IMR-90 (cell line): ENCODE data around the gene MAP4. TPM values are rescaled to one million over a fixed set of nuclear protein-coding genes. Genes with fewer than 3 reads are reported as not detected.

Experiments used
- ATAC-seq: fragments of 200-7000 bp; cut with Tn5 transposase; 2 replicates; pipeline ENCODE4 v1.9.1; 2020; ENCODE audit warnings: low read depth, mild to moderate bottlenecking, moderate library complexity
- BruUV-seq: library from RNA; stranded (reverse); fragments of 400-500 nt; replicated peaks from 2 replicates; lab custom pipeline; 2021; lab: Mats Ljungman, UMichigan
- CTCF ChIA-PET: fragments of 300-600 bp; formaldehyde crosslinking; extraction: SDS; loops from one replicate; lab custom pipeline; 2021; ENCODE audit warnings: antibody characterized with exemption; lab: Yijun Ruan, JAX
- POLR2A ChIA-PET: fragments of 300-600 bp; sonication (Branson Sonifier 250); formaldehyde crosslinking; loops from one replicate; lab custom pipeline; 2022; ENCODE audit warnings: antibody characterized with exemption; ENCODE audit not compliant: unreplicated experiment; lab: Charles Lee
- DNase-seq: peaks from one replicate; pipeline ENCODE4 v3.0.0; 2013
- H2AFZ ChIP-seq: replicated peaks from 2 replicates; pipeline ENCODE3; 2013; ENCODE audit warnings: low read length, mild to moderate bottlenecking; ENCODE audit not compliant: poor library complexity
- H2AK5ac ChIP-seq: 2 replicates; pipeline ENCODE4 v1.6.1; 2013; ENCODE audit warnings: low read depth, low read length, inconsistent platforms
- H2AK9ac ChIP-seq: replicated peaks from 2 replicates; pipeline ENCODE3; 2013; ENCODE audit warnings: mild to moderate bottlenecking, low read depth, low read length, moderate library complexity; ENCODE audit not compliant: poor library complexity
- H2BK120ac ChIP-seq: 2 replicates; pipeline ENCODE4 v1.6.1; 2013; ENCODE audit warnings: low read depth, low read length, inconsistent platforms
- H2BK15ac ChIP-seq: 3 replicates; pipeline ENCODE4 v1.6.1; 2013; ENCODE audit warnings: low read depth, low read length, inconsistent platforms
- H2BK20ac ChIP-seq: 2 replicates; pipeline ENCODE4 v1.6.1; 2013; ENCODE audit warnings: low read depth, mild to moderate bottlenecking, inconsistent platforms, low read length, moderate library complexity
- H2BK5ac ChIP-seq: 2 replicates; pipeline ENCODE4 v1.6.1; 2013; ENCODE audit warnings: mild to moderate bottlenecking, low read depth, low read length, inconsistent platforms; ENCODE audit not compliant: poor library complexity, severe bottlenecking
- H3K14ac ChIP-seq: replicated peaks from 2 replicates; pipeline ENCODE4 v1.6.1; 2013; ENCODE audit warnings: low read depth, low read length, inconsistent platforms
- H3K18ac ChIP-seq: 2 replicates; pipeline ENCODE4 v1.6.1; 2013; ENCODE audit warnings: low read depth, low read length, control low read depth
- H3K23ac ChIP-seq: 2 replicates; pipeline ENCODE4 v1.6.1; 2013; ENCODE audit warnings: low read depth, low read length, inconsistent platforms
- H3K27ac ChIP-seq: 2 replicates; pipeline ENCODE4 v1.5.1; 2013; ENCODE audit warnings: mild to moderate bottlenecking, control low read depth, low read length; ENCODE audit not compliant: insufficient read depth
- H3K27me3 ChIP-seq: 2 replicates; pipeline ENCODE4 v1.6.1; 2013; ENCODE audit warnings: low read length; ENCODE audit not compliant: control insufficient read depth, insufficient read depth
- H3K36me3 ChIP-seq: 2 replicates; pipeline ENCODE4 v1.6.1; 2013; ENCODE audit warnings: low read length, mixed read lengths; ENCODE audit not compliant: control insufficient read depth, insufficient read depth
- H3K4ac ChIP-seq: 2 replicates; pipeline ENCODE4 v1.6.1; 2013; ENCODE audit warnings: low read depth, low read length, inconsistent platforms
- H3K4me1 ChIP-seq: 2 replicates; pipeline ENCODE4 v1.6.1; 2013; ENCODE audit warnings: low read length, mixed read lengths; ENCODE audit not compliant: control insufficient read depth, insufficient read depth
- H3K4me2 ChIP-seq: 2 replicates; pipeline ENCODE4 v1.6.1; 2013; ENCODE audit warnings: low read depth, mild to moderate bottlenecking, control low read depth, low read length, moderate library complexity
- H3K4me3 ChIP-seq: 2 replicates; pipeline ENCODE4 v1.5.1; 2013; ENCODE audit warnings: low read depth, mild to moderate bottlenecking, control low read depth, low read length, moderate library complexity; ENCODE audit not compliant: insufficient read depth
- H3K56ac ChIP-seq: 2 replicates; pipeline ENCODE4 v1.6.1; 2013; ENCODE audit warnings: low read length, inconsistent platforms; ENCODE audit not compliant: insufficient read depth; ENCODE audit errors: extremely low read depth
- H3K79me1 ChIP-seq, 2 experiments: 2 replicates each; pipeline ENCODE4 v1.6.1; 2013; ENCODE audit warnings: low read length in 2 of 2, inconsistent platforms in 1 of 2, low read depth in 1 of 2
- H3K9ac ChIP-seq: 2 replicates; pipeline ENCODE4 v1.6.1; 2013; ENCODE audit warnings: low read depth, low read length, control low read depth
- H3K9me1 ChIP-seq: 2 replicates; pipeline ENCODE4 v1.6.1; 2013; ENCODE audit warnings: low read length, inconsistent platforms; ENCODE audit not compliant: insufficient read depth
- H3K9me3 ChIP-seq: 2 replicates; pipeline ENCODE4 v1.6.1; 2013; ENCODE audit warnings: low read length; ENCODE audit not compliant: control insufficient read depth, insufficient read depth
- H4K20me1 ChIP-seq: 2 replicates; pipeline ENCODE4 v1.6.1; 2013; ENCODE audit warnings: low read length, inconsistent platforms; ENCODE audit not compliant: insufficient read depth
- H4K5ac ChIP-seq: 2 replicates; pipeline ENCODE4 v1.6.1; 2013; ENCODE audit warnings: mild to moderate bottlenecking, low read depth, low read length, control low read depth
- H4K8ac ChIP-seq, 2 experiments: 2 replicates each; pipeline ENCODE4 v1.6.1; 2013; ENCODE audit warnings: low read depth in 2 of 2, low read length in 2 of 2, control low read depth in 1 of 2, inconsistent platforms in 1 of 2
- H4K91ac ChIP-seq: 2 replicates; pipeline ENCODE4 v1.6.1; 2013; ENCODE audit warnings: low read depth, low read length, inconsistent platforms; ENCODE audit not compliant: insufficient read depth
- BHLHE40 ChIP-seq: fragments of 150-350 bp; IDR thresholded peaks from 2 replicates; pipeline ENCODE4 v1.6.1; 2016; ENCODE audit warnings: mild to moderate bottlenecking, low read depth, low read length
- CEBPB ChIP-seq: IDR thresholded peaks from 2 replicates; pipeline ENCODE4 v1.6.1; 2012; ENCODE audit warnings: low read depth, low read length, improper control_type of control experiment
- CHD1 ChIP-seq: IDR thresholded peaks from 2 replicates; pipeline ENCODE4 v1.6.1; 2012; ENCODE audit warnings: low read depth, low read length, improper control_type of control experiment
- FOS ChIP-seq: fragments of 150-350 bp; IDR thresholded peaks from 2 replicates; pipeline ENCODE4 v1.6.1; 2016; ENCODE audit warnings: low read depth, low read length
- MAFK ChIP-seq: IDR thresholded peaks from 2 replicates; pipeline ENCODE4 v1.6.1; 2012; ENCODE audit warnings: low read depth, low read length, improper control_type of control experiment
- MAZ ChIP-seq: IDR thresholded peaks from 2 replicates; pipeline ENCODE4 v1.6.1; 2012; ENCODE audit warnings: low read depth, mild to moderate bottlenecking, low read length, improper control_type of control experiment, moderate library complexity, borderline replicate concordance
- MXI1 ChIP-seq: IDR thresholded peaks from 2 replicates; pipeline ENCODE4 v1.6.1; 2012; ENCODE audit warnings: low read depth, mild to moderate bottlenecking, low read length, moderate library complexity, borderline replicate concordance
- NFE2L2 ChIP-seq: fragments of 150-350 bp; IDR thresholded peaks from 2 replicates; pipeline ENCODE4 v1.6.1; 2016; ENCODE audit warnings: low read depth, mild to moderate bottlenecking, low read length
- POLR2A ChIP-seq: IDR thresholded peaks from 2 replicates; pipeline ENCODE4 v1.6.1; 2012; ENCODE audit warnings: mild to moderate bottlenecking, low read depth, low read length
- RFX5 ChIP-seq: IDR thresholded peaks from 2 replicates; pipeline ENCODE4 v1.8.0; 2012; ENCODE audit warnings: low read depth, mild to moderate bottlenecking, low read length, moderate library complexity
- SMC3 ChIP-seq: fragments of 150-350 bp; IDR thresholded peaks from 2 replicates; pipeline ENCODE4 v1.6.1; 2016; ENCODE audit warnings: low read depth, mild to moderate bottlenecking, antibody characterized with exemption, low read length, moderate library complexity
- WGBS, 2 experiments: methylation state at CpG; one replicate each; pipeline versions ENCODE4 v1.1.5 to v1.1.7; 2013; ENCODE audit warnings: missing lambda C conversion rate in 2 of 2; ENCODE audit not compliant: insufficient read length in 1 of 2; ENCODE audit errors: extremely low coverage in 2 of 2; 5-methylcytosine and 5-hydroxymethylcytosine counted together
- dilution Hi-C: fragments of 300-500 bp; cut with HindIII; formaldehyde crosslinking; loops from one replicate; pipeline ENCODE4 v1.14.3; 2018; ENCODE audit warnings: low sequenced_read_pairs; ENCODE audit not compliant: unreplicated experiment
- in situ Hi-C: fragments of 300-500 bp; cut with MboI; formaldehyde crosslinking; loops from 3 replicates; pipeline ENCODE4 v1.14.3; 2019; ENCODE audit warnings: low sequenced_read_pairs, inconsistent platforms, mixed read lengths
- intact Hi-C: fragments of 100-400 bp; cut with micrococcal nuclease; formaldehyde crosslinking; loops from 2 replicates; pipeline ENCODE4 v1.10.0; 2022
- polyA plus RNA-seq, 3 experiments: library from polyadenylated mRNA; depleted of rRNA; stranded (reverse); fragments of >200 nt; gene quantifications; 2 replicates each; pipeline ENCODE4 v1.2.3, GENCODE V29; 2012; ENCODE audit warnings: low replicate concordance in 1 of 3
- total RNA-seq: library from RNA; depleted of rRNA; stranded (reverse); fragments of >200 nt; gene quantifications from 2 replicates; pipeline ENCODE4 v1.2.3, GENCODE V29; 2012
- TF ChIP-seq, protein P1 (sequence below): fragments of 150-350 bp; IDR thresholded peaks from 2 replicates; pipeline ENCODE4 v1.6.1; 2016; ENCODE audit warnings: low read depth, mild to moderate bottlenecking, low read length, moderate library complexity, borderline replicate concordance
- TF ChIP-seq, protein P2 (sequence below): conservative IDR thresholded peaks from 2 replicates; pipeline ENCODE4 v1.5.1; 2012; ENCODE audit warnings: mild to moderate bottlenecking, low read depth, low read length, improper control_type of control experiment

Gene MAP4
- total and polyA plus RNA-seq, 2 of the 4 experiments (the other 2 are of a cell fraction), result 87.8 to 216 TPM

DNA sequence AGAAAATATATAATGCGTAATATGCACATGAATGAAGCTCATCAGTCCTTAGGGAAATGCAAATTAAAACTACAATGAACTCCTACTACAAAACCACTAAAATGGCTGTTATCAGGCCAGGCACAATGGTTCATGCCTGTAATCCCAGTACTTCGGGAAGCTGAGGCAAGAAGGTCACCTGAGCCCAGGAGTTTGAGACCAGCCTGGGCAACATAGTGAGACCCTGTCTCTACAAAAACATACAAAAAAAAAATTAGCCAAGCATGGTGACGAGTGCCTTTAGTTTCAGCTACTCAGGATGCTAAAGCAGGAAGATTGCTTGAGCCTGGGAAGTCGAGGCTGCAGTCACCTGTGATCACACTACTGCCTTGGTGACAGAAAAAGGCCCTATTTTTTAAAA lies 85.2 kb downstream of the MAP4 start:
- H3K56ac ChIP-seq, result no peak overlapping the region
- no peak overlapping the region for H2BK5ac ChIP-seq
- H3K4ac ChIP-seq, result no peak overlapping the region
- H4K8ac ChIP-seq, result no peak overlapping the region
- no TSS peak for BruUV-seq
- H3K9ac ChIP-seq, result no peak overlapping the region
- H3K36me3 ChIP-seq, result peaks cover 19% of the 10 kb centered on the region
- no peak overlapping the region for H2BK15ac ChIP-seq
- no peak overlapping the region for H3K4me3 ChIP-seq
- DNase-seq (no peak), ATAC-seq (no peak)
- no peak overlapping the region for H4K91ac ChIP-seq
- no peak overlapping the region for H2AFZ ChIP-seq
- 100% methylated on average over 1 of the region's 4 CpGs; no CpG with 5 or more reads in 1 of the 2 experiments for WGBS, 2 experiments
- H4K5ac ChIP-seq, result no peak overlapping the region
- H3K4me2 ChIP-seq, result no peak overlapping the region
- intact Hi-C loops (no loop called here), dilution Hi-C loops (no loop called here), in situ Hi-C loops (no loop called here)
- ChIA-PET POLR2A (interaction anchor here (0.6 kb wide), 1 partner anchor 153 kb away, joined by 6 read pairs; no protein-coding TSS in a partner anchor), CTCF (interaction anchor here (0.6 to 0.8 kb wide), 2 partner anchors 13 to 22 kb away, joined by 4 to 5 read pairs; no protein-coding TSS in a partner anchor)
- H3K14ac ChIP-seq, result no peak overlapping the region
- no peaks in the 10 kb centered on the region for H3K27me3 ChIP-seq
- H3K4me1 ChIP-seq, result no peaks in the 10 kb centered on the region; the same call in 1 of the 2 replicates
- no peak overlapping the region for H2AK9ac ChIP-seq
- H4K20me1 ChIP-seq, result peaks cover 60% of the 10 kb centered on the region
- no peak overlapping the region for H3K23ac ChIP-seq
- H3K18ac ChIP-seq, result no peak overlapping the region
- TF ChIP-seq RFX5 (no peak), NFE2L2 (no peak), MAFK (no peak), FOS (no peak), SMC3 (no peak), POLR2A (no peak), CEBPB (no peak), BHLHE40 (no peak), MXI1 (no peak), MAZ (no peak), CHD1 (no peak)
- TF ChIP-seq, protein P1, sequence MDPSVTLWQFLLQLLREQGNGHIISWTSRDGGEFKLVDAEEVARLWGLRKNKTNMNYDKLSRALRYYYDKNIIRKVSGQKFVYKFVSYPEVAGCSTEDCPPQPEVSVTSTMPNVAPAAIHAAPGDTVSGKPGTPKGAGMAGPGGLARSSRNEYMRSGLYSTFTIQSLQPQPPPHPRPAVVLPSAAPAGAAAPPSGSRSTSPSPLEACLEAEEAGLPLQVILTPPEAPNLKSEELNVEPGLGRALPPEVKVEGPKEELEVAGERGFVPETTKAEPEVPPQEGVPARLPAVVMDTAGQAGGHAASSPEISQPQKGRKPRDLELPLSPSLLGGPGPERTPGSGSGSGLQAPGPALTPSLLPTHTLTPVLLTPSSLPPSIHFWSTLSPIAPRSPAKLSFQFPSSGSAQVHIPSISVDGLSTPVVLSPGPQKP, result no peak
- TF ChIP-seq, protein P2, sequence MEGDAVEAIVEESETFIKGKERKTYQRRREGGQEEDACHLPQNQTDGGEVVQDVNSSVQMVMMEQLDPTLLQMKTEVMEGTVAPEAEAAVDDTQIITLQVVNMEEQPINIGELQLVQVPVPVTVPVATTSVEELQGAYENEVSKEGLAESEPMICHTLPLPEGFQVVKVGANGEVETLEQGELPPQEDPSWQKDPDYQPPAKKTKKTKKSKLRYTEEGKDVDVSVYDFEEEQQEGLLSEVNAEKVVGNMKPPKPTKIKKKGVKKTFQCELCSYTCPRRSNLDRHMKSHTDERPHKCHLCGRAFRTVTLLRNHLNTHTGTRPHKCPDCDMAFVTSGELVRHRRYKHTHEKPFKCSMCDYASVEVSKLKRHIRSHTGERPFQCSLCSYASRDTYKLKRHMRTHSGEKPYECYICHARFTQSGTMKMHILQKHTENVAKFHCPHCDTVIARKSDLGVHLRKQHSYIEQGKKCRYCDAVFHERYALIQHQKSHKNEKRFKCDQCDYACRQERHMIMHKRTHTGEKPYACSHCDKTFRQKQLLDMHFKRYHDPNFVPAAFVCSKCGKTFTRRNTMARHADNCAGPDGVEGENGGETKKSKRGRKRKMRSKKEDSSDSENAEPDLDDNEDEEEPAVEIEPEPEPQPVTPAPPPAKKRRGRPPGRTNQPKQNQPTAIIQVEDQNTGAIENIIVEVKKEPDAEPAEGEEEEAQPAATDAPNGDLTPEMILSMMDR, result no peak
- H2BK120ac ChIP-seq, result no peak overlapping the region
- no peaks in the 10 kb centered on the region for H3K9me3 ChIP-seq
- H2AK5ac ChIP-seq, result no peak overlapping the region
- peaks cover 10% of the 10 kb centered on the region; the same call in 1 of the 2 replicates for H3K9me1 ChIP-seq
- H3K79me1 ChIP-seq, result peaks cover 23 to 77% of the 10 kb centered on the region in 2 experiments
- no peak overlapping the region for H3K27ac ChIP-seq
- no peak overlapping the region for H2BK20ac ChIP-seq
